HFFc6 (cell line): ENCODE data around the gene SIM2. TPM values are rescaled to one million over a fixed set of nuclear protein-coding genes. Genes with fewer than 3 reads are reported as not detected.

Experiments used
- DNase-seq: peaks from one replicate; pipeline ENCODE4 v3.0.0-alpha.2; 2018
- H3K27ac Mint-ChIP-seq: 2 replicates; pipeline ENCODE4 v1.8.0; 2020; ENCODE audit warnings: mild to moderate bottlenecking, mixed read lengths
- H3K27me3 Mint-ChIP-seq: 2 replicates; pipeline ENCODE4 v1.8.0; 2021; ENCODE audit warnings: mild to moderate bottlenecking, moderate library complexity, mixed read lengths; ENCODE audit not compliant: insufficient read depth
- H3K36me3 Mint-ChIP-seq: 2 replicates; pipeline ENCODE4 v1.8.0; 2021; ENCODE audit warnings: low read depth, mixed read lengths
- H3K4me1 Mint-ChIP-seq: 2 replicates; pipeline ENCODE4 v1.8.0; 2020; ENCODE audit warnings: low read depth, mixed read lengths
- H3K4me3 Mint-ChIP-seq: 2 replicates; pipeline ENCODE4 v1.8.0; 2020; ENCODE audit warnings: mild to moderate bottlenecking, moderate library complexity, mixed read lengths
- H3K9me3 Mint-ChIP-seq: 2 replicates; pipeline ENCODE4 v1.8.0; 2020; ENCODE audit warnings: mild to moderate bottlenecking, mixed read lengths
- total RNA-seq, 6 experiments: library from RNA; stranded (reverse); fragmentation: NEBNext Ultra II Directional; extraction: Animal tissue kit (Norgen Biotek cat#: 25700); gene quantifications; 2 replicates in 1 of 6; 3 replicates in 5 of 6; pipeline ENCODE4 v1.2.3, GENCODE V29; 2021
- TF ChIP-seq, protein P1 (sequence below): fragments of 200-600 bp; sonication (generic); IDR thresholded peaks from 2 replicates; pipeline ENCODE4 v1.5.0; 2021; ENCODE audit warnings: antibody characterized with exemption, mild to moderate bottlenecking

SIM2 gene
- total RNA-seq, 6 experiments from 2014 or later, result not detected

DNA sequence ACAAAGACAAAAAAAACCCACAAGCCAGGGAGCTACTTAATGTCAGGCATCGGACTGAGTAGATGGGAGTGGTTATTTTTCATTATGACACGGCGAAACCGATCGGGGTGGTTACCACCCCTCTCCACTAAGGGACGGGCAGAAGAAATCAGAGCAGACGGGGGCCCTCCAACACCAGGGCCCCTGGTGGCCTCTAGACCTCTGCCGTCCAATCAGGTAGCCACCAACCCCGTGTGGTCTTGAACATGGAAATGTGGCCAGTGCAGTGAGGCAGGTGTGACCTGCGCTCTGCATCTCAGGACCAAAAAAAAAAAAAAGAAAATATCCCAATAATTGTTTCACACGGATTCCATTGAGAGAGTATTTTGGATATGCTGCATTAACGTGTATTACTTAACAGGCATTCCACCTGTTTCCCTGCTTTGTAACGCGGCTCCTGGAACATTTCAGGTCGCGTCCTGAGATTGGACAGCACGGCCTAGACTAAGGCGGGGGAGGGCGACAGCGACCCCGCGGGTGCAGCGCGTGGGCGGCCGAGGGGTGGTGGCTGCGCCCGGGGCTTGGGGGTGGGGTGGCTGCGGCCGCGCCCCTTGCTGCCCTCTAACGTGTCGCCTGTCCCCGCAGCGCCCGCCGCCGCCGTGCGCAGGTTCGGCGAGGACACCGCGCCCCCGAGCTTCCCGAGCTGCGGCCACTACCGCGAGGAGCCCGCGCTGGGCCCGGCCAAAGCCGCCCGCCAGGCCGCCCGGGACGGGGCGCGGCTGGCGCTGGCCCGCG is 48.3 kb downstream of the SIM2 start:
- DNase-seq, result no peak
- Mint-ChIP-seq H3K4me1 (peaks cover 29% of the 10 kb centered on the region), H3K27ac (no peak overlapping the region), H3K9me3 (no peaks in the 10 kb centered on the region), H3K4me3 (peak overlapping the region; percentile 77), H3K36me3 (peaks cover 10% of the 10 kb centered on the region; the same call in 1 of the 2 replicates), H3K27me3 (peaks cover 5% of the 10 kb centered on the region)
- TF ChIP-seq, protein P1, sequence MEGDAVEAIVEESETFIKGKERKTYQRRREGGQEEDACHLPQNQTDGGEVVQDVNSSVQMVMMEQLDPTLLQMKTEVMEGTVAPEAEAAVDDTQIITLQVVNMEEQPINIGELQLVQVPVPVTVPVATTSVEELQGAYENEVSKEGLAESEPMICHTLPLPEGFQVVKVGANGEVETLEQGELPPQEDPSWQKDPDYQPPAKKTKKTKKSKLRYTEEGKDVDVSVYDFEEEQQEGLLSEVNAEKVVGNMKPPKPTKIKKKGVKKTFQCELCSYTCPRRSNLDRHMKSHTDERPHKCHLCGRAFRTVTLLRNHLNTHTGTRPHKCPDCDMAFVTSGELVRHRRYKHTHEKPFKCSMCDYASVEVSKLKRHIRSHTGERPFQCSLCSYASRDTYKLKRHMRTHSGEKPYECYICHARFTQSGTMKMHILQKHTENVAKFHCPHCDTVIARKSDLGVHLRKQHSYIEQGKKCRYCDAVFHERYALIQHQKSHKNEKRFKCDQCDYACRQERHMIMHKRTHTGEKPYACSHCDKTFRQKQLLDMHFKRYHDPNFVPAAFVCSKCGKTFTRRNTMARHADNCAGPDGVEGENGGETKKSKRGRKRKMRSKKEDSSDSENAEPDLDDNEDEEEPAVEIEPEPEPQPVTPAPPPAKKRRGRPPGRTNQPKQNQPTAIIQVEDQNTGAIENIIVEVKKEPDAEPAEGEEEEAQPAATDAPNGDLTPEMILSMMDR, result 0 out of 2 replicates have a peak, but pooled peaks have one; percentile 5

GRCh38 chr21:36747815-36748383 is 49.0 kb downstream of the SIM2 start:
- DNase-seq, result no peak
- TF ChIP-seq, protein P1, result no peak
- H3K27ac Mint-ChIP-seq, result no peak overlapping the region
- peaks cover 13% of the 10 kb centered on the region for H3K36me3 Mint-ChIP-seq
- peaks cover 36% of the 10 kb centered on the region for H3K4me1 Mint-ChIP-seq
- no peaks in the 10 kb centered on the region for H3K9me3 Mint-ChIP-seq
- peaks cover 2% of the 10 kb centered on the region for H3K27me3 Mint-ChIP-seq
- peak overlapping the region; percentile 72 for H3K4me3 Mint-ChIP-seq

DNA sequence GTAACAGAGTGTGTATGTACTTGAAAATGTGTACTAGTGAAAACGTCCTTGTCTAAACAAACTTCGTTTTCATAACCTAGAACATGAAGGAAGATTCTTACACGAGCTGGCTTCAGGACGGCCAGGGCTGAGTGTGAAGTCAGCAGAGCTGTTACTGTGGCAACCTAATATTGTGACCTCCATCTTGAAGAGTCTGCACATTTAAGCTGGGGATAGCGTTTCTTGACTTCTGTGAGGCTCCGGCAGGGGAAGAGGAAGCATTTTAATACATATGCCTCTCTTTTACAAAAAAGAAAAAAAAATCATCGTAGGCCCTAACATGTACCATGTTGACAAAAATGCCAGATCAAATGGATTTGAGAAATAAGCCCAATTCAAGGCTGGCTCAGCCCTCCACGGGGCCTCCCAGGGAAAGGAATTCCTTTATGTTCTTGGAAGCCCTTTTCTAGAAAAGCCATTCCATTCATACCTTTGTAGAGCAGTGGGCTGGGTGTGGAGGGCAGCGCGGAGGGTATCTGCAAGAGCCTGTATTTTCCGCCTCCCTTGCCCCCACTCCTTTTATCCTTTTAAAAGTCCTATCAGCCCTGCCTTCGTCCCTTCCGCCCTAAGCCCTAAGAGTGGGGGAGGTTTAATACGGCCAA is 51.1 kb downstream of the SIM2 start:
- H3K4me3 Mint-ChIP-seq, result no peak overlapping the region
- H3K4me1 Mint-ChIP-seq, result peaks cover 49% of the 10 kb centered on the region

GRCh38 chr21:36750576-36750959 is 51.7 kb downstream of the SIM2 start:
- peaks cover 20% of the 10 kb centered on the region for H3K36me3 Mint-ChIP-seq
- H3K4me1 Mint-ChIP-seq, result peaks cover 49% of the 10 kb centered on the region
- peaks cover 2% of the 10 kb centered on the region for H3K27me3 Mint-ChIP-seq
- H3K9me3 Mint-ChIP-seq, result no peaks in the 10 kb centered on the region
- no peak for DNase-seq
- no peak overlapping the region for H3K4me3 Mint-ChIP-seq
- H3K27ac Mint-ChIP-seq, result no peak overlapping the region
- TF ChIP-seq, protein P1, result no peak

More for the DNA sequence above, 51.1 kb downstream of the SIM2 start:
- peak overlapping the region; percentile 51; the same call in 1 of the 2 replicates for H3K27ac Mint-ChIP-seq
- peaks cover 2% of the 10 kb centered on the region for H3K27me3 Mint-ChIP-seq
- peaks cover 17% of the 10 kb centered on the region for H3K36me3 Mint-ChIP-seq
- DNase-seq, result no peak
- TF ChIP-seq, protein P1, result no peak
- no peaks in the 10 kb centered on the region for H3K9me3 Mint-ChIP-seq

DNA sequence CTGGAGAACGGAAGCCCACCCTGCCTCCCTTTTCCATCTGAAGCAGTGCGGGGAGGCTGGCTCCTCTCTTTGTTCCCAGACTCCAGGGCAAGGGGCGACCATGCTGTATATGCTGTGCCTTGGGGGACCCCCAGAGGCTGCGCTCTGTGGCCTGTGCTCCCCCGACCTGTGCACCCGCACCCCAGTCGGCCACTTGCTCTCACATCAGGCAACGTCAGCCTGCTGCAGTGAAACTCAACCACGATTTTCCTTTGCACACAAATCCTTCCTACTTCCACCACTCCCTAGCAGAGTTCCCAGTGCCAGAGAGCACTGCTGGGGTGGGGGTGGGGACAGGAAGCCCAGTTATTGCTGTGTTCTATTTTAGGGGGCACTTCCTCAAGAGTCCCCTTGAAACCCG is 52.5 kb downstream of the SIM2 start:
- H3K9me3 Mint-ChIP-seq, result no peaks in the 10 kb centered on the region
- H3K36me3 Mint-ChIP-seq, result peaks cover 24% of the 10 kb centered on the region
- TF ChIP-seq, protein P1, result no peak
- H3K27ac Mint-ChIP-seq, result no peak overlapping the region
- no peak overlapping the region for H3K4me3 Mint-ChIP-seq
- H3K27me3 Mint-ChIP-seq, result peaks cover 2% of the 10 kb centered on the region; the same call in 1 of the 2 replicates
- H3K4me1 Mint-ChIP-seq, result peaks cover 49% of the 10 kb centered on the region
- no peak for DNase-seq
